ENCODE results near the gene RHOA. TPM values are rescaled to one million over a fixed set of nuclear protein-coding genes. Genes with fewer than 3 reads are reported as not detected.

The RHOA gene
- total RNA-seq, 4 donors from 2014 or later = 532 to 825 (median 698) TPM

DNA sequence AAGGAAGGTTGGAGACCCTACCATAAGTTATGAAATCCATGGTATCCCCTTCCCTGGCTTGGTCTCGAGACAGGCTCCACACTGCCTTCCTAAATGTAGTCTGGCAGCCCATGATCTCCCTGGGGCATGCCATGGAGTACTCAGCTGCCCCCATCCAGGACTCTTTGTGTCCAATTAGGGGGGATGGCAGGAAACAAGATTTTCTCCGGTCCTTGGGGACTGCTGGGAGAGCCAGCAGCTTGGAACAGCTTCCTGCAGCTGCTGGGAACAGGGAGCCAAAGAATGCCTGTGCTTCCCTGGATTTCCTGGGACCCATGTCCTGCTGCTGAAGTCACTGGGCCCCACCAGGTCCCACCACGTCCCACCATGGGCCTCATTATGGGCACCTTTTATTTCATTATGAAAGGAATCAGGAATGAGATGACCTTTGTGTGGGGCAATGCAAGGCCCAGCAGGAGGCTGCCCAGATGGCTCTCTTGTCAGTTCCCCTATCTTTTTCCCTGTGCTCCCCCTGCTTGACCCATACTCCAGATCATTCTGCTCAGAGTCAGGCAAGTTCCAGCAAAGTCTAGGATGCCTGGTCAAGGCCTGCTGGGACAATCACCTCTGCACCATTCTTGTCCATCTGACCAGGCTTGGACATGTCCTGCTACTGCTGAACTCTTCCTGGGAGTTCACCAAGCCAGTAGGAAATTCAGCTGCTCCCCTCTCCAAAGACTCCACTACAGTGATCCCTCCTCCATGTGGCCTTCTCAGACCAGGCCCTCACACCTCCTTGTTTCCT is 43.3 kb upstream of the RHOA start:
- DNase-seq (ENCODE audit: low spot score in 2 of 2) = no peak
- peak overlapping the region in 3 of 4 donors; percentile 7 to 49 (median 21) for H3K27ac ChIP-seq
- WGBS, 2 donors = 49 to 66% methylated on average over 3 of the region's 3 CpGs

GRCh38 chr3:49454458-49454857 is 42.7 kb upstream of the RHOA start:
- Histone ChIP-seq H3K27me3 (no peaks in the 10 kb centered on the region), H3K4me1 (peaks cover 0 to 16% (median 0%) of the 10 kb centered on the region in 4 donors), H3K36me3 (no peaks in the 10 kb centered on the region), H3K27ac (peak overlapping the region in 2 of 4 donors; percentile 7 to 21), H3K4me3 (no peak overlapping the region), H3K9me3 (no peaks in the 10 kb centered on the region)
- TF ChIP-seq EP300 (IDR thresholded peaks at IDR 0.05) = no peak
- TF ChIP-seq, protein P1, sequence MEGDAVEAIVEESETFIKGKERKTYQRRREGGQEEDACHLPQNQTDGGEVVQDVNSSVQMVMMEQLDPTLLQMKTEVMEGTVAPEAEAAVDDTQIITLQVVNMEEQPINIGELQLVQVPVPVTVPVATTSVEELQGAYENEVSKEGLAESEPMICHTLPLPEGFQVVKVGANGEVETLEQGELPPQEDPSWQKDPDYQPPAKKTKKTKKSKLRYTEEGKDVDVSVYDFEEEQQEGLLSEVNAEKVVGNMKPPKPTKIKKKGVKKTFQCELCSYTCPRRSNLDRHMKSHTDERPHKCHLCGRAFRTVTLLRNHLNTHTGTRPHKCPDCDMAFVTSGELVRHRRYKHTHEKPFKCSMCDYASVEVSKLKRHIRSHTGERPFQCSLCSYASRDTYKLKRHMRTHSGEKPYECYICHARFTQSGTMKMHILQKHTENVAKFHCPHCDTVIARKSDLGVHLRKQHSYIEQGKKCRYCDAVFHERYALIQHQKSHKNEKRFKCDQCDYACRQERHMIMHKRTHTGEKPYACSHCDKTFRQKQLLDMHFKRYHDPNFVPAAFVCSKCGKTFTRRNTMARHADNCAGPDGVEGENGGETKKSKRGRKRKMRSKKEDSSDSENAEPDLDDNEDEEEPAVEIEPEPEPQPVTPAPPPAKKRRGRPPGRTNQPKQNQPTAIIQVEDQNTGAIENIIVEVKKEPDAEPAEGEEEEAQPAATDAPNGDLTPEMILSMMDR (IDR thresholded peaks at IDR 0.05) = peak in 1 of 5 experiments; percentile 15
- DNase-seq (ENCODE audit: low spot score in 2 of 2) = no peak
- 87 to 88% methylated on average over 2 of the region's 2 CpGs for WGBS, 2 donors

More for the DNA sequence above, 43.3 kb upstream of the RHOA start:
- TF ChIP-seq, protein P1 (IDR thresholded peaks at IDR 0.05) = no peak
- TF ChIP-seq EP300 (IDR thresholded peaks at IDR 0.05) (no peak), POLR2A (IDR thresholded peaks at IDR 0.05) (no peak)
- H3K36me3 ChIP-seq = no peaks in the 10 kb centered on the region
- H3K4me3 ChIP-seq = no peak overlapping the region
- peaks cover 0 to 16% (median 0%) of the 10 kb centered on the region in 4 donors for H3K4me1 ChIP-seq
- H3K9me3 ChIP-seq = no peaks in the 10 kb centered on the region
- H3K27me3 ChIP-seq = no peaks in the 10 kb centered on the region

GRCh38 chr3:49453621-49454020 is 41.8 kb upstream of the RHOA start:
- no peaks in the 10 kb centered on the region for H3K27me3 ChIP-seq
- WGBS, 2 donors = 89 to 96% methylated on average over 4 of the region's 4 CpGs
- TF ChIP-seq EP300 (IDR thresholded peaks at IDR 0.05) = no peak
- TF ChIP-seq, protein P1 (IDR thresholded peaks at IDR 0.05) = no peak
- TF ChIP-seq POLR2A (IDR thresholded peaks at IDR 0.05) = no peak

DNA sequence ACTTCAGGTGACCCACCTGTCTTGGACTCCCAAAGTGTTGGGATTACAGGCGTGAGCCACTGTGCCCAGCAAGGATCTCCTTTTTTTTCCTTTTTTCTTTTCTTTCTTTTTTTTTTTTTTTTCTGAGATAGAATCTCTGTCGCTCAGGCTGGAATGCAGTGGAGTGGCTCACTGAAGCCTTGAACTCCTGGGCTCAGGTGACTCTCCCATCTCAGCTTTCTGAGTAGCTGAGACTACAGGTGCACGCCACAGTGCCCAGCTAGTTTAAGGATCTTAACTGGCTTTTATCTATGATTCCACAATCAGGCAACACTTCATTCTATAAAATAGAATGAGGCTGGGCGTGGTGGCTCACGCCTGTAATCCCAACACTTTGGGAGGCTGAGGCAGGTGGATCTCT is 33.6 kb upstream of the RHOA start:
- TF ChIP-seq, protein P1 (IDR thresholded peaks at IDR 0.05) = no peak
- TF ChIP-seq EP300 (IDR thresholded peaks at IDR 0.05) (no peak), POLR2A (IDR thresholded peaks at IDR 0.05) (no peak)
- H3K27me3 ChIP-seq = no peaks in the 10 kb centered on the region
- H3K4me1 ChIP-seq = peaks cover 0 to 30% (median 7%) of the 10 kb centered on the region in 4 donors
- H3K27ac ChIP-seq = peak overlapping the region in 2 of 4 donors; percentile 64 to 76
- no peak for DNase-seq (ENCODE audit: low spot score in 2 of 2)
- 89 to 93% methylated on average over 5 of the region's 5 CpGs for WGBS, 2 donors
- H3K4me3 ChIP-seq = no peak overlapping the region
- H3K9me3 ChIP-seq = no peaks in the 10 kb centered on the region
- no peaks in the 10 kb centered on the region for H3K36me3 ChIP-seq

More at GRCh38 chr3:49453621-49454020, 41.8 kb upstream of the RHOA start:
- H3K4me1 ChIP-seq = peaks cover 0 to 17% (median 0%) of the 10 kb centered on the region in 4 donors
- DNase-seq (ENCODE audit: low spot score in 2 of 2) = no peak
- no peak overlapping the region for H3K27ac ChIP-seq
- H3K4me3 ChIP-seq = no peak overlapping the region
- no peaks in the 10 kb centered on the region for H3K9me3 ChIP-seq
- no peaks in the 10 kb centered on the region for H3K36me3 ChIP-seq

DNA sequence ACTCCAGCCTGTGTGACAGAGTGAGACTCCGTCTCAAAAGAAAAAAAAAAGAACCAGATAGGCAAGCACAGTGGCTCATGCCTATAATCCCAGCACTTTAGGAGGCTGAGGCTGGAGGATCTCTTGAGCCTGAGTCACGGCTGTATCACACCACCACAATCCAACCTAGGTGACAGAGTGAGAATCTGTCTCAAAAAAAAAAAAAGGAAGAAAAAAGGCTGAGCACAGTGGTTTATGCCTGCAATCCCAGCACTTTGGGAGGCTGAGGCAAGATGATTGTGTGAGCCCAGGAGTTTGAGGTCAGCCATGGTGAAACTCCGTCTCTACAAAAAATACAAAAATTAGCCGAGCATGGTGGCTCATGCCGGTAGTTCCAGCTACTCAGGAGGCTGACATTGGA is 23.0 kb upstream of the RHOA start:
- Histone ChIP-seq H3K9me3 (no peaks in the 10 kb centered on the region), H3K4me3 (no peak overlapping the region), H3K27me3 (no peaks in the 10 kb centered on the region), H3K27ac (no peak overlapping the region), H3K4me1 (peaks cover 0 to 5% (median 1%) of the 10 kb centered on the region in 4 donors), H3K36me3 (no peaks in the 10 kb centered on the region)
- no peak for DNase-seq (ENCODE audit: low spot score in 2 of 2)
- TF ChIP-seq POLR2A (IDR thresholded peaks at IDR 0.05) (no peak), EP300 (IDR thresholded peaks at IDR 0.05) (no peak)
- TF ChIP-seq, protein P1 (IDR thresholded peaks at IDR 0.05) = no peak
- WGBS, 2 donors = 81% methylated on average over 5 of the region's 5 CpGs

All from tibial nerve (tissue), 4 donors.